ENCODE results near the gene PCLO.
"Not testable (repeated sequence)": the region's sequence is repeated elsewhere in the genome, so short reads cannot be mapped to it uniquely, and the experiment has no call there.

The PCLO gene

GRCh38 chr7:82926477-82926876 is 236.2 kb downstream of the PCLO start:
- TF ChIP-seq CTBP1 (IDR thresholded peaks at IDR 0.05; ENCODE audit: borderline replicate concordance) = no peak
- no peak for DNase-seq (ENCODE audit: extremely low spot score)
- ChIA-PET CTCF (no interaction called here), POLR2A (no interaction called here)

- TF ChIP-seq FOXA1 (IDR thresholded peaks at IDR 0.05) (no peak), NFRKB (IDR thresholded peaks at IDR 0.05) (no peak), TARDBP (IDR thresholded peaks at IDR 0.05) (no peak), SUZ12 (IDR thresholded peaks at IDR 0.05) (no peak), FOXK2 (IDR thresholded peaks at IDR 0.05) (no peak), ZNF384 (IDR thresholded peaks at IDR 0.05) (no peak), CTBP1 (IDR thresholded peaks at IDR 0.05; ENCODE audit: borderline replicate concordance) (no peak), L3MBTL2 (conservative IDR thresholded peaks at IDR 0.05) (no peak), SP1 (IDR thresholded peaks at IDR 0.05) (no peak), HDGF (IDR thresholded peaks at IDR 0.05; ENCODE audit: borderline replicate concordance) (no peak), ARNT (IDR thresholded peaks at IDR 0.05) (no peak)
- ChIA-PET CTCF (no interaction called here), POLR2A (no interaction called here)
These were observed 237.4 kb downstream of the PCLO start for GRCh38 chr7:82925331-82925730.

GRCh38 chr7:82906502-82906901 is 256.2 kb downstream of the PCLO start:
- no peak for TF ChIP-seq NFRKB (IDR thresholded peaks at IDR 0.05)
- TF ChIP-seq L3MBTL2 (conservative IDR thresholded peaks at IDR 0.05) = no peak
- no peak for TF ChIP-seq TARDBP (IDR thresholded peaks at IDR 0.05)
- no peak for TF ChIP-seq LEF1 (IDR thresholded peaks at IDR 0.05; ENCODE audit: borderline replicate concordance)
- TF ChIP-seq FOXA1 (IDR thresholded peaks at IDR 0.05) = no peak
- TF ChIP-seq ARNT (IDR thresholded peaks at IDR 0.05) = no peak
- no peak for TF ChIP-seq SUZ12 (IDR thresholded peaks at IDR 0.05)
- no peak for TF ChIP-seq CTBP1 (IDR thresholded peaks at IDR 0.05; ENCODE audit: borderline replicate concordance)
- no peak for TF ChIP-seq FOXM1 (IDR thresholded peaks at IDR 0.05; ENCODE audit: borderline replicate concordance)
- no peak for TF ChIP-seq ELF4 (IDR thresholded peaks at IDR 0.05)
- TF ChIP-seq ZNF384 (IDR thresholded peaks at IDR 0.05) = no peak
- TF ChIP-seq FOXK2 (IDR thresholded peaks at IDR 0.05) = no peak
- TF ChIP-seq SP1 (IDR thresholded peaks at IDR 0.05) = no peak
- no peak for TF ChIP-seq BHLHE40 (IDR thresholded peaks at IDR 0.05; ENCODE audit: borderline replicate concordance)
- TF ChIP-seq PKNOX1 (IDR thresholded peaks at IDR 0.05) = no peak
- CTCF ChIA-PET = no interaction called here
- POLR2A ChIA-PET = no interaction called here
- DNase-seq (ENCODE audit: extremely low spot score) = no peak

More at GRCh38 chr7:82925331-82925730, 237.4 kb downstream of the PCLO start:
- no peak for DNase-seq (ENCODE audit: extremely low spot score)

GRCh38 chr7:82904871-82905270 is 257.8 kb downstream of the PCLO start:
- TF ChIP-seq PKNOX1 (IDR thresholded peaks at IDR 0.05) (no peak), FOXK2 (IDR thresholded peaks at IDR 0.05) (no peak), LEF1 (IDR thresholded peaks at IDR 0.05; ENCODE audit: borderline replicate concordance) (no peak), CTBP1 (IDR thresholded peaks at IDR 0.05; ENCODE audit: borderline replicate concordance) (no peak), ELF4 (IDR thresholded peaks at IDR 0.05) (no peak), FOXM1 (IDR thresholded peaks at IDR 0.05; ENCODE audit: borderline replicate concordance) (no peak), ARNT (IDR thresholded peaks at IDR 0.05) (no peak), TARDBP (IDR thresholded peaks at IDR 0.05) (no peak), ZNF384 (IDR thresholded peaks at IDR 0.05) (no peak), SUZ12 (IDR thresholded peaks at IDR 0.05) (no peak), SP1 (IDR thresholded peaks at IDR 0.05) (no peak), L3MBTL2 (conservative IDR thresholded peaks at IDR 0.05) (no peak), FOXA1 (IDR thresholded peaks at IDR 0.05) (no peak), NFRKB (IDR thresholded peaks at IDR 0.05) (no peak), BHLHE40 (IDR thresholded peaks at IDR 0.05; ENCODE audit: borderline replicate concordance) (no peak), HDGF (IDR thresholded peaks at IDR 0.05; ENCODE audit: borderline replicate concordance) (no peak)
- ChIA-PET POLR2A (no interaction called here), CTCF (no interaction called here)
- no peak for DNase-seq (ENCODE audit: extremely low spot score)

GRCh38 chr7:82901098-82901497 is 261.6 kb downstream of the PCLO start:
- CTCF ChIA-PET; DNase-seq (ENCODE audit: extremely low spot score); POLR2A ChIA-PET: not testable (repeated sequence)

GRCh38 chr7:82897500-82897899 is 265.2 kb downstream of the PCLO start:
- ChIA-PET CTCF (no interaction called here), POLR2A (no interaction called here)
- no peak for DNase-seq (ENCODE audit: extremely low spot score)
- no peak for TF ChIP-seq SP1 (IDR thresholded peaks at IDR 0.05)
- TF ChIP-seq ZNF384 (IDR thresholded peaks at IDR 0.05) = no peak
- TF ChIP-seq CTBP1 (IDR thresholded peaks at IDR 0.05; ENCODE audit: borderline replicate concordance) = no peak
- TF ChIP-seq HDGF (IDR thresholded peaks at IDR 0.05; ENCODE audit: borderline replicate concordance) = no peak
- no peak for TF ChIP-seq FOXK2 (IDR thresholded peaks at IDR 0.05)
- no peak for TF ChIP-seq BHLHE40 (IDR thresholded peaks at IDR 0.05; ENCODE audit: borderline replicate concordance)
- no peak for TF ChIP-seq FOXA1 (IDR thresholded peaks at IDR 0.05)
- TF ChIP-seq ELF4 (IDR thresholded peaks at IDR 0.05) = no peak
- TF ChIP-seq LEF1 (IDR thresholded peaks at IDR 0.05; ENCODE audit: borderline replicate concordance) = no peak
- TF ChIP-seq NFRKB (IDR thresholded peaks at IDR 0.05) = no peak
- no peak for TF ChIP-seq TARDBP (IDR thresholded peaks at IDR 0.05)
- TF ChIP-seq L3MBTL2 (conservative IDR thresholded peaks at IDR 0.05) = no peak
- TF ChIP-seq SUZ12 (IDR thresholded peaks at IDR 0.05) = no peak
- TF ChIP-seq FOXM1 (IDR thresholded peaks at IDR 0.05; ENCODE audit: borderline replicate concordance) = no peak
- TF ChIP-seq PKNOX1 (IDR thresholded peaks at IDR 0.05) = no peak
- TF ChIP-seq ARNT (IDR thresholded peaks at IDR 0.05) = no peak

- POLR2A ChIA-PET; CTCF ChIA-PET; DNase-seq (ENCODE audit: extremely low spot score): not testable (repeated sequence)
These were observed 268.3 kb downstream of the PCLO start for GRCh38 chr7:82894341-82894740.
